Endothelial cell (in vitro differentiated cells): ENCODE data around the gene GTF2H1. TPM values are rescaled to one million over a fixed set of nuclear protein-coding genes. Genes with fewer than 3 reads are reported as not detected.

Experiments
- DNase-seq: peaks from one replicate; pipeline ENCODE4 v3.0.0; 2021; ENCODE audit warnings: low spot score
- H3K27ac Mint-ChIP-seq: one replicate; pipeline ENCODE4 v1.8.0; 2021; ENCODE audit warnings: mixed read lengths, inconsistent platforms; ENCODE audit not compliant: unreplicated experiment
- H3K27me3 Mint-ChIP-seq: one replicate; pipeline ENCODE4 v1.8.0; 2021; ENCODE audit warnings: mild to moderate bottlenecking, moderate library complexity, mixed read lengths, inconsistent platforms; ENCODE audit not compliant: unreplicated experiment
- H3K36me3 Mint-ChIP-seq: one replicate; pipeline ENCODE4 v1.8.0; 2021; ENCODE audit warnings: mild to moderate bottlenecking, low read depth, mixed read lengths, inconsistent platforms; ENCODE audit not compliant: unreplicated experiment
- H3K4me1 Mint-ChIP-seq: one replicate; pipeline ENCODE4 v1.8.0; 2021; ENCODE audit warnings: mild to moderate bottlenecking, mixed read lengths, inconsistent platforms; ENCODE audit not compliant: unreplicated experiment
- H3K4me3 Mint-ChIP-seq: one replicate; pipeline ENCODE4 v1.8.0; 2021; ENCODE audit warnings: mild to moderate bottlenecking, mixed read lengths, inconsistent platforms; ENCODE audit not compliant: unreplicated experiment
- H3K9me3 Mint-ChIP-seq: one replicate; pipeline ENCODE4 v1.8.0; 2021; ENCODE audit warnings: mixed read lengths, inconsistent platforms; ENCODE audit not compliant: unreplicated experiment
- total RNA-seq: library from RNA; stranded (reverse); fragmentation: NEBNext Ultra II Directional; extraction: Animal tissue kit (Norgen Biotek cat#: 25700); gene quantifications from one replicate; pipeline ENCODE4 v1.2.1, GENCODE V29; 2021; ENCODE audit not compliant: unreplicated experiment
- TF ChIP-seq, protein P1 (sequence below): fragments of 200-600 bp; sonication (generic); IDR thresholded peaks from one replicate; pipeline ENCODE4 v1.5.0; 2021; ENCODE audit warnings: antibody characterized with exemption; ENCODE audit not compliant: unreplicated experiment

GTF2H1 gene
- total RNA-seq, 1 donor from 2014 or later, result 35.9 TPM

DNA sequence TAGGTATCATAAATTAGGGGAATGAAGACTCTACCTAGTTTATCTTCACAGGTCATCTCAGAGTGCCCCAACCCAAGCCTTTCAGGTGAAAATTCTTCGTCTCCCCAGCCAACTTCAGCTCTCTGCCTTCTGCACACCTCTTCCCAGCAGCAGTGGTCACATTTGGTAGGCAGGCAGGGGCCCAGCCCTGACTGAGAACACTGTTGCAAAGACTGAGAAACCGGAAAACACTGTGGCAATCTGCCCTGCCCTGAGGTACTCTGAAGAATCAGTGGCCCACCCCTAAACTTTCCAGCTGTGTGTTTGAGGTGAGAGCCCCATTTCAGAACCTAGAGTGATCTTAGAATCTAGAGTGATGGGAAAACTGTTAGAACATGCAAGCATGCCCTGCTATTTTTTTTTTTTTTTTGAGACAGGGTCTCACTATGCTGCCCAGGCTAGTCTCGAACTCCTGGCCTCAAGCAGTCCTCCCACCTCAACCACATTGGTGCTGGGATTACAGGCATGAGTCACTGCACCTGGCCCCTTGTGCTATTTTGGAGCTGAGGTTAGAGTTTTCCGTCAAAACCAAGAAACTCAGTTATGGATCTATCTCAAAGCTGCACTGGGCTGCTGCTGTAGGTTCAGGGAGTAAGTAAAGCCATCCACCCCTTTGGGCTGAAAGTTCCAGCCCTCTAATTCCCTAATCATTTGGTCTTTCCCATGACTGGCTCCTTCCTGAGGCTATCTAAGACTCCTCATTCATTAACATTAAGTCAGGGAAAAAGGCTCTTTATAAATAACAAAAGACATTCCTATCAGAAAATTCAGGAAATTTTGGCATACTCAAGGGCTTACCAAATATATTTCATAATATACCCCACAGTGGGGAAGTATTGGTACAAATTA lies 70.3 kb downstream of the GTF2H1 start:
- Mint-ChIP-seq H3K4me1 (peaks cover 6% of the 10 kb centered on the region), H3K9me3 (no peaks in the 10 kb centered on the region), H3K36me3 (peaks cover 7% of the 10 kb centered on the region), H3K27me3 (peaks cover 5% of the 10 kb centered on the region), H3K4me3 (peak overlapping the region; percentile 68), H3K27ac (no peak overlapping the region)
- TF ChIP-seq, protein P1, sequence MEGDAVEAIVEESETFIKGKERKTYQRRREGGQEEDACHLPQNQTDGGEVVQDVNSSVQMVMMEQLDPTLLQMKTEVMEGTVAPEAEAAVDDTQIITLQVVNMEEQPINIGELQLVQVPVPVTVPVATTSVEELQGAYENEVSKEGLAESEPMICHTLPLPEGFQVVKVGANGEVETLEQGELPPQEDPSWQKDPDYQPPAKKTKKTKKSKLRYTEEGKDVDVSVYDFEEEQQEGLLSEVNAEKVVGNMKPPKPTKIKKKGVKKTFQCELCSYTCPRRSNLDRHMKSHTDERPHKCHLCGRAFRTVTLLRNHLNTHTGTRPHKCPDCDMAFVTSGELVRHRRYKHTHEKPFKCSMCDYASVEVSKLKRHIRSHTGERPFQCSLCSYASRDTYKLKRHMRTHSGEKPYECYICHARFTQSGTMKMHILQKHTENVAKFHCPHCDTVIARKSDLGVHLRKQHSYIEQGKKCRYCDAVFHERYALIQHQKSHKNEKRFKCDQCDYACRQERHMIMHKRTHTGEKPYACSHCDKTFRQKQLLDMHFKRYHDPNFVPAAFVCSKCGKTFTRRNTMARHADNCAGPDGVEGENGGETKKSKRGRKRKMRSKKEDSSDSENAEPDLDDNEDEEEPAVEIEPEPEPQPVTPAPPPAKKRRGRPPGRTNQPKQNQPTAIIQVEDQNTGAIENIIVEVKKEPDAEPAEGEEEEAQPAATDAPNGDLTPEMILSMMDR, result no peak
- DNase-seq, result no peak

DNA sequence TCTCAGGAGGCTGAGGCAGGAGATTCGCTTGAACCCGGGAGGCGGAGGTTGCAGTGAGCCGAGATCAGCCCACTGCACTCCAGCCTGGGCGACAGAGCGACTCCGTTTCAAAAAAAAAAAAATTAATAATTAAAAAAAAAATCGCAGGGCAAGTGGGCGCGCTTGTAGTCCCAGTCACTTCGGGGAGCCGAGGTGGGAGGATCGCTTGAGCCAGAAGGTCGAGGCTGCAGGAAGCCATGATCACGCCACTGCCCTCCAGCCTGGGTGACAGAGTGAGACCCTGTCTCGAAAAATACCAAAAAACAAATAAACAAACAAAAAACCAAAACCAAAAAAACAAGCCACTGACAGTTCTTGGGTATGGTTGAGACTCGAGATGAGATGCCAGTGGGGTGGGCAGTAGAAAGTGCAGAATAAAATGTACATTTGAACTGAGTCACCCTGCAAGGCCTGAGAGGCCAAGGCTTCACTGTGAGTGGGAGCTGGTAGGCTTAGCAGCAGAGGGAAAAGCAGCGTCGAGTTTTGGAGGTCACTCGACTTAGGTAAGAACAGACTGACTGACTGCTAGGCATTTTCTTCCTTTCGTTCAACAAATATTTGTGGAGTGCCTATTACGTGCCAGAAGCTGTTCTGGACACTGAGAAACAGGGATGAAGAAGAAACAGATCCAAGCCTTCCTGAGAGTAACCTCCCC lies 71.4 kb downstream of the GTF2H1 start:
- Mint-ChIP-seq H3K9me3 (no peaks in the 10 kb centered on the region), H3K4me3 (peak overlapping the region; percentile 91), H3K36me3 (peaks cover 7% of the 10 kb centered on the region), H3K27me3 (peaks cover 7% of the 10 kb centered on the region), H3K27ac (no peak overlapping the region), H3K4me1 (peaks cover 6% of the 10 kb centered on the region)
- TF ChIP-seq, protein P1, result no peak
- no peak for DNase-seq

DNA sequence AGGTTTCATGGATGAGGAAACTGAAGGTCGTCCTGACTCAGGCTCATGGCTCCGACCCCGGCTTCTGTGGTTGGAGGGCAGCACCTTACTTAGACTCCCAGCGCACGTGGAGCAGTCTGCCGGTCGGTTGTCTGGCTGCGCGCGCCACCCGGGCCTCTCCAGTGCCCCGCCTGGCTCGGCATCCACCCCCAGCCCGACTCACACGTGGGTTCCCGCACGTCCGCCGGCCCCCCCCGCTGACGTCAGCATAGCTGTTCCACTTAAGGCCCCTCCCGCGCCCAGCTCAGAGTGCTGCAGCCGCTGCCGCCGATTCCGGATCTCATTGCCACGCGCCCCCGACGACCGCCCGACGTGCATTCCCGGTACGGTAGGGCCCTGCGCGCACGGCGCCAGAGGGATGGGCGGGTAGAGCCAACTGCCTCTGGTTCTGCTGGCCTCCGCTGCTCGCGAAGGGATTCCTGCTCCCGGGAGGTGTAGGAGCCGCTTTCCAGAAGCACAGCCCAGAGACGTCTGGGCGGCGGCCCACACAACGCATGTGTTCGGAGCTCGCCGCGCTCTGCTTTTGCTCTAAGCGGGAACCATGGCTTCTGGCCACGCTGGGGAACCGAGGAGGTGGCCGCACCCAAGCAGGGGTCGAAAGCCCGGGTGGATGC lies 72.0 kb downstream of the GTF2H1 start, which contains the start of gene LDHA:
Gene LDHA, plus strand, starts transcription at position 289 of the 653 bp plus-strand sequence. CDS start 2,280 bp downstream, outside the sequence.
- H3K36me3 Mint-ChIP-seq, result peaks cover 7% of the 10 kb centered on the region
- H3K4me1 Mint-ChIP-seq, result peaks cover 6% of the 10 kb centered on the region
- peak; percentile 70 for DNase-seq
- H3K9me3 Mint-ChIP-seq, result no peaks in the 10 kb centered on the region
- peak within 1 kb of the TSS; percentile 91 for H3K4me3 Mint-ChIP-seq
- no peak within 1 kb of the TSS for H3K27ac Mint-ChIP-seq
- TF ChIP-seq, protein P1, result no peak
- H3K27me3 Mint-ChIP-seq, result peaks cover 7% of the 10 kb centered on the region

DNA sequence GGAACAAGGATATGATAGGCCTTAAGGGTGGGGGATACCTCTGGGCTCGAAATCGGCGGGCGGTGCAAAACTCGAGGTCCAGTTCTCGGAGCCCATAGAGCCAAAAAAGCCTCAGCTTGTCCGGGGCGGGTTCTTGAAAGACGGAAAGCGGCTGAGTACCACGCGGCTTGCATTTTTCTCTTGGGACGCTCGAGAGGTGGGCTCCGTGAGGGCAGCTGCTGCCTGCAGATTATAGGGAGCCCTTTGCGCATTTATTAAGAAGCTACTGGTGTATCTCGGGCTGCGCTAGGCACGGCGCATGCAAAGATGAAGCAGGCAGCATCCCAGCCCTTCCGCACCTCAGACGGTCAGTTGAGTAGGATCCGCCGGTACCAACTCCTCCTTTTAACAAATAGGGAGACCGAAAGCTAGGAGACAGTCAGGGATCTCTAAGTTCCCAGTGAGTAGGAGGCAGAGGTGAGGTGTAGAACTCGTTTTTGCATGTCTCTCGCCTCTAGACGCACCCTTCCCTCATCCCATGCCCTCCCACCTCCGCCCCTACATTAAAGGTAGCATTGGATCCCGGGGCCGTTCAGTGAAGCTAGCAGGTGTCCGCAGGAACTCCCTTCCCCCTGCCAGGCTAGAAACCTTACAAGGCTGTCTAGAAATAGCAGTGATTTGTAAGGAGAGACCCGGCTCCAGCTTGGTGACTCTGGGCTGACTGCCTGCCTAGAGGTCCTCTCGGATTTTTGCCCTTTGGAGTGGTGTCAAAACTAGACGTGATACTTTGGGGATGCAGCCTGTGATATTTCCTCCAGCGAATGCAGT lies 72.8 kb downstream of the GTF2H1 start:
- H3K4me1 Mint-ChIP-seq, result peaks cover 6% of the 10 kb centered on the region
- no peak overlapping the region for H3K27ac Mint-ChIP-seq
- peak overlapping the region; percentile 91 for H3K4me3 Mint-ChIP-seq
- no peaks in the 10 kb centered on the region for H3K9me3 Mint-ChIP-seq
- peaks cover 7% of the 10 kb centered on the region for H3K27me3 Mint-ChIP-seq
- TF ChIP-seq, protein P1, result no peak
- peaks cover 9% of the 10 kb centered on the region for H3K36me3 Mint-ChIP-seq
- no peak for DNase-seq
